ENCODE measurements around the gene BCHE.

BCHE gene

GRCh38 chr3:165748094-165748493 lies 89.1 kb downstream of the BCHE start:
- no peak for TF ChIP-seq CTCF (IDR thresholded peaks at IDR 0.05; ENCODE audit: insufficient read depth, missing control alignments)
- FAIRE-seq, result no peak
- no peak for DNase-seq (ENCODE audit: insufficient read length, low spot score)

- FAIRE-seq, result no peak
- no peak for TF ChIP-seq CTCF (IDR thresholded peaks at IDR 0.05; ENCODE audit: insufficient read depth, missing control alignments)
- no peak for DNase-seq (ENCODE audit: insufficient read length, low spot score)
Observed at GRCh38 chr3:165746874-165747273, 90.3 kb downstream of the BCHE start.

- FAIRE-seq (no peak), DNase-seq (ENCODE audit: insufficient read length, low spot score) (no peak)
- no peak for TF ChIP-seq CTCF (IDR thresholded peaks at IDR 0.05; ENCODE audit: insufficient read depth, missing control alignments)
Observed at GRCh38 chr3:165744025-165744424, 93.2 kb downstream of the BCHE start.

GRCh38 chr3:165742351-165742750 lies 94.9 kb downstream of the BCHE start:
- no peak for DNase-seq (ENCODE audit: insufficient read length, low spot score)
- TF ChIP-seq CTCF (IDR thresholded peaks at IDR 0.05; ENCODE audit: insufficient read depth, missing control alignments), result no peak
- no peak for FAIRE-seq

GRCh38 chr3:165729756-165730155 lies 107.5 kb downstream of the BCHE start:
- FAIRE-seq (no peak), DNase-seq (ENCODE audit: insufficient read length, low spot score) (no peak)
- no peak for TF ChIP-seq CTCF (IDR thresholded peaks at IDR 0.05; ENCODE audit: insufficient read depth, missing control alignments)

GRCh38 chr3:165728924-165729323 lies 108.3 kb downstream of the BCHE start:
- no peak for TF ChIP-seq CTCF (IDR thresholded peaks at IDR 0.05; ENCODE audit: insufficient read depth, missing control alignments)
- FAIRE-seq (no peak), DNase-seq (ENCODE audit: insufficient read length, low spot score) (no peak)

- FAIRE-seq, result no peak
- TF ChIP-seq CTCF (IDR thresholded peaks at IDR 0.05; ENCODE audit: insufficient read depth, missing control alignments), result no peak
- no peak for DNase-seq (ENCODE audit: insufficient read length, low spot score)
Observed at GRCh38 chr3:165725296-165725695, 111.9 kb downstream of the BCHE start.
